Gastrocnemius medialis (tissue), 4 donors: ENCODE results near the gene NR6A1. TPM values are rescaled to one million over a fixed set of nuclear protein-coding genes. Genes with fewer than 3 reads are reported as not detected.

Experiments used
- ATAC-seq, 2 donors: fragments of 150-250 bp; one replicate each; pipeline ENCODE4 v1.9.1; 2016
- DNase-seq, 2 donors: peaks; one replicate each; pipeline ENCODE4 v3.0.0-alpha.2; 2019
- H3K27ac ChIP-seq, 4 donors: fragments of 200-600 bp; sonication (generic); 1 replicate in 1 of 4; 2 replicates in 3 of 4; pipeline ENCODE4 v1.5.1; 2016 to 2018; ENCODE audit warnings: mild to moderate bottlenecking in 2 of 4, moderate library complexity in 1 of 4
- H3K27me3 ChIP-seq, 3 donors: fragments of 200-600 bp; sonication (generic) in 2 of 3; 1 replicate in 1 of 3; 2 replicates in 2 of 3; pipeline versions ENCODE4 v1.5.1 to v1.6.0; 2016 to 2019; ENCODE audit warnings: mild to moderate bottlenecking in 1 of 3, moderate library complexity in 1 of 3
- H3K36me3 ChIP-seq, 2 donors: fragments of 200-600 bp; sonication (generic) in 1 of 2; one replicate each; pipeline ENCODE4 v1.5.1; 2017 to 2018
- H3K4me1 ChIP-seq, 2 donors: fragments of 200-600 bp; sonication (generic) in 1 of 2; one replicate each; pipeline ENCODE4 v1.5.1; 2016 to 2017; ENCODE audit warnings: mild to moderate bottlenecking in 2 of 2
- H3K4me3 ChIP-seq, 4 donors: fragments of 200-600 bp; sonication (generic) in 3 of 4; 1 replicate in 1 of 4; 2 replicates in 3 of 4; pipeline ENCODE4 v1.5.1; 2016 to 2019; ENCODE audit warnings: mild to moderate bottlenecking in 2 of 4
- H3K9me3 ChIP-seq, 3 donors: fragments of 200-600 bp; sonication (generic) in 2 of 3; 1 replicate in 1 of 3; 2 replicates in 2 of 3; pipeline ENCODE4 v1.5.1; 2016 to 2019
- CTCF ChIP-seq, 5 experiments: fragments of 450-650 bp in 3 of 5; fragments of 200-600 bp in 2 of 5; sonication (generic) in 2 of 5; IDR thresholded peaks in 4 of 5; conservative IDR thresholded peaks in 1 of 5; 1 replicate in 4 of 5; 2 replicates in 1 of 5; pipeline ENCODE4 v1.5.1; 2016 to 2019; ENCODE audit warnings: antibody characterized with exemption in 5 of 5, mild to moderate bottlenecking in 3 of 5, moderate library complexity in 3 of 5
- POLR2A ChIP-seq, 2 donors: fragments of 450-650 bp; IDR thresholded peaks; one replicate each; pipeline ENCODE4 v1.6.1; 2017; ENCODE audit warnings: antibody characterized with exemption in 2 of 2, mild to moderate bottlenecking in 2 of 2, moderate library complexity in 2 of 2
- in situ Hi-C, 4 donors: fragments of 200-750 bp; cut with MboI; loops; one replicate each; pipeline versions ENCODE4 v1.15.0 to v1.8.0; 2017; ENCODE audit warnings: low sequenced_read_pairs in 4 of 4
- intact Hi-C: fragments of 100-400 bp; cut with DNase I; formaldehyde crosslinking; loops from one replicate; pipeline ENCODE4 v1.15.1; 2023; ENCODE audit warnings: low total_unique reads
- total RNA-seq, 4 donors: library from RNA; depleted of rRNA; stranded (reverse); fragments of >200 nt; gene quantifications; one replicate each; pipeline versions ENCODE4 v1.1.0 to v1.2.3, GENCODE V29; 2016

The NR6A1 gene
- total RNA-seq, 4 donors from 2014 or later: 0.58 to 5.6 (median 2.1) TPM

- Histone ChIP-seq H3K36me3 (no peaks in the 10 kb centered on the region), H3K27ac (no peak overlapping the region), H3K9me3 (no peaks in the 10 kb centered on the region), H3K27me3 (peaks cover 38 to 46% (median 40%) of the 10 kb centered on the region in 3 donors), H3K4me3 (no peak overlapping the region), H3K4me1 (peaks cover 3% of the 10 kb centered on the region in 2 donors)
- in situ Hi-C loops (no loop called here), intact Hi-C loops (no loop called here)
- DNase-seq: no peak
- TF ChIP-seq CTCF (IDR thresholded peaks at IDR 0.05 in 4 of 5, conservative IDR thresholded peaks at IDR 0.05 in 1 of 5) (no peak), POLR2A (IDR thresholded peaks at IDR 0.05) (no peak)
- no peak for ATAC-seq
These were observed 270.9 kb downstream of the NR6A1 start for GRCh38 chr9:124500028-124500795.

GRCh38 chr9:124499216-124499615 lies 271.9 kb downstream of the NR6A1 start:
- no peaks in the 10 kb centered on the region for H3K9me3 ChIP-seq
- peaks cover 3% of the 10 kb centered on the region in 2 donors for H3K4me1 ChIP-seq
- intact Hi-C loops: no loop called here
- H3K27me3 ChIP-seq: peaks cover 32 to 39% (median 34%) of the 10 kb centered on the region in 3 donors
- in situ Hi-C loops: no loop called here
- DNase-seq (no peak), ATAC-seq (no peak)
- no peak overlapping the region for H3K4me3 ChIP-seq
- no peak overlapping the region for H3K27ac ChIP-seq
- no peak for TF ChIP-seq POLR2A (IDR thresholded peaks at IDR 0.05)
- TF ChIP-seq CTCF (IDR thresholded peaks at IDR 0.05 in 4 of 5, conservative IDR thresholded peaks at IDR 0.05 in 1 of 5): no peak
- H3K36me3 ChIP-seq: no peaks in the 10 kb centered on the region

GRCh38 chr9:124498499-124499146 lies 272.5 kb downstream of the NR6A1 start:
- DNase-seq (no peak), ATAC-seq (no peak)
- in situ Hi-C loops: no loop called here
- Histone ChIP-seq H3K27ac (no peak overlapping the region), H3K9me3 (no peaks in the 10 kb centered on the region), H3K36me3 (no peaks in the 10 kb centered on the region), H3K4me1 (peaks cover 1 to 2% of the 10 kb centered on the region in 2 donors), H3K4me3 (no peak overlapping the region), H3K27me3 (peaks cover 26 to 33% (median 29%) of the 10 kb centered on the region in 3 donors)
- TF ChIP-seq POLR2A (IDR thresholded peaks at IDR 0.05) (no peak), CTCF (IDR thresholded peaks at IDR 0.05 in 4 of 5, conservative IDR thresholded peaks at IDR 0.05 in 1 of 5) (no peak)
- intact Hi-C loops: no loop called here

- no peak overlapping the region for H3K27ac ChIP-seq
- H3K36me3 ChIP-seq: no peaks in the 10 kb centered on the region
- intact Hi-C loops: no loop called here
- no peak for TF ChIP-seq CTCF (IDR thresholded peaks at IDR 0.05 in 4 of 5, conservative IDR thresholded peaks at IDR 0.05 in 1 of 5)
- TF ChIP-seq POLR2A (IDR thresholded peaks at IDR 0.05): no peak
- H3K4me3 ChIP-seq: no peak overlapping the region
- no peaks in the 10 kb centered on the region for H3K9me3 ChIP-seq
- no peak for ATAC-seq
- DNase-seq: no peak
- H3K27me3 ChIP-seq: peaks cover 22 to 27% (median 23%) of the 10 kb centered on the region in 3 donors
- H3K4me1 ChIP-seq: no peaks in the 10 kb centered on the region
- in situ Hi-C loops: no loop called here
These were observed 273.1 kb downstream of the NR6A1 start for GRCh38 chr9:124498040-124498439.
